ENCODE results near the gene PPP1R3D.

- TF ChIP-seq CTCF (conservative IDR thresholded peaks at IDR 0.05; ENCODE audit: low read depth, low read length), result no peak
- no peak for TF ChIP-seq EZH2 (IDR thresholded peaks at IDR 0.05; ENCODE audit: borderline replicate concordance, low read depth, low read length, poor library complexity, severe bottlenecking)
Measured at GRCh38 chr20:59923514-59923913, 16.6 kb downstream of the PPP1R3D start.

All from A673 (cell line).